OCI-LY7 (cell line): ENCODE results near the gene KCNE3. TPM values are rescaled to one million over a fixed set of nuclear protein-coding genes. Genes with fewer than 3 reads are reported as not detected.

Experiments used
- BruUV-seq: library from RNA; stranded (reverse); fragments of 400-500 nt; replicated peaks from 2 replicates; lab custom pipeline; 2021; lab: Mats Ljungman, UMichigan
- CTCF ChIA-PET: fragments of 300-600 bp; sonication (Branson Sonifier 250); formaldehyde crosslinking; loops from one replicate; lab custom pipeline; 2022; ENCODE audit warnings: antibody characterized with exemption; ENCODE audit not compliant: unreplicated experiment; lab: Charles Lee
- POLR2A ChIA-PET: fragments of 300-600 bp; sonication (Branson Sonifier 250); formaldehyde crosslinking; loops from one replicate; lab custom pipeline; 2022; ENCODE audit warnings: antibody characterized with exemption; lab: Charles Lee
- DNase-seq: peaks from one replicate; pipeline ENCODE4 v3.0.0-alpha.2; 2015; ENCODE audit warnings: low spot score
- H2AFZ ChIP-seq: fragments of 200-600 bp; sonication (generic), shearing (Covaris generic); 2 replicates; pipeline ENCODE4 v1.6.1; 2014; ENCODE audit warnings: mild to moderate bottlenecking, antibody characterized with exemption, low read length, moderate library complexity
- H3K27ac ChIP-seq: fragments of 200-600 bp; sonication (generic); 2 replicates; pipeline ENCODE4 v1.5.1; 2014; ENCODE audit warnings: mixed run types, low read depth, mild to moderate bottlenecking, moderate library complexity, low read length, inconsistent platforms; ENCODE audit not compliant: poor library complexity, severe bottlenecking
- H3K36me3 ChIP-seq: fragments of 200-600 bp; sonication (generic); 2 replicates; pipeline ENCODE4 v1.6.1; 2014; ENCODE audit warnings: mild to moderate bottlenecking, antibody characterized with exemption, low read length, moderate library complexity, mixed read lengths; ENCODE audit not compliant: insufficient read depth
- H3K4me1 ChIP-seq: fragments of 200-600 bp; sonication (generic); 2 replicates; pipeline ENCODE4 v1.5.1; 2014; ENCODE audit warnings: mild to moderate bottlenecking, low read length; ENCODE audit not compliant: insufficient read depth, poor library complexity, severe bottlenecking
- H3K4me2 ChIP-seq: fragments of 200-600 bp; sonication (generic); 2 replicates; pipeline ENCODE4 v1.6.1; 2014; ENCODE audit warnings: mild to moderate bottlenecking, low read length
- H3K4me3 ChIP-seq: fragments of 200-600 bp; sonication (generic); 2 replicates; pipeline ENCODE4 v1.5.1; 2014; ENCODE audit warnings: mild to moderate bottlenecking, low read depth, low read length; ENCODE audit not compliant: poor library complexity, severe bottlenecking
- H3K79me2 ChIP-seq: fragments of 200-600 bp; sonication (generic); 2 replicates; pipeline ENCODE4 v1.6.1; 2016; ENCODE audit warnings: low read depth, mild to moderate bottlenecking, low read length, moderate library complexity, mixed read lengths; ENCODE audit not compliant: insufficient read depth
- H3K9me2 ChIP-seq: fragments of 200-600 bp; sonication (generic); 2 replicates; pipeline ENCODE4 v1.6.1; 2016; ENCODE audit warnings: mild to moderate bottlenecking, low read length, mixed read lengths; ENCODE audit not compliant: insufficient read depth
- H3K9me3 ChIP-seq: fragments of 200-600 bp; sonication (generic); 2 replicates; pipeline ENCODE4 v1.6.1; 2014; ENCODE audit warnings: mild to moderate bottlenecking, mixed run types, low read length, mixed read lengths
- H4K20me1 ChIP-seq: fragments of 200-600 bp; sonication (generic); 2 replicates; pipeline ENCODE4 v1.6.1; 2014; ENCODE audit warnings: mild to moderate bottlenecking, antibody characterized with exemption, low read length, moderate library complexity, mixed read lengths; ENCODE audit not compliant: insufficient read depth
- EZH2phosphoT487 ChIP-seq: fragments of 200-600 bp; sonication (generic); IDR thresholded peaks from 2 replicates; pipeline ENCODE4 v1.6.1; 2018; ENCODE audit warnings: low read depth, borderline replicate concordance, mild to moderate bottlenecking, mixed run types, antibody characterized with exemption, low read length, moderate library complexity, mixed read lengths
- intact Hi-C: fragments of 100-400 bp; cut with micrococcal nuclease; formaldehyde crosslinking; loops from one replicate; pipeline ENCODE4 v1.10.0; 2022; ENCODE audit not compliant: unreplicated experiment
- total RNA-seq, 2 experiments: library from RNA; depleted of rRNA in 1 of 2; stranded (reverse); fragments of >200 nt in 1 of 2; shearing (Covaris generic) in 1 of 2; gene quantifications; 2 replicates each; pipeline ENCODE4 v1.2.3, GENCODE V29; 2014 to 2022
- TF ChIP-seq, protein P1 (sequence below): fragments of 200-600 bp; sonication (generic); conservative IDR thresholded peaks from 2 replicates; pipeline ENCODE4 v1.5.1; 2014; ENCODE audit warnings: mild to moderate bottlenecking, antibody characterized with exemption, low read length, moderate library complexity, mixed read lengths

KCNE3 gene
- total RNA-seq, 2 experiments from 2014 or later, result not detected

DNA sequence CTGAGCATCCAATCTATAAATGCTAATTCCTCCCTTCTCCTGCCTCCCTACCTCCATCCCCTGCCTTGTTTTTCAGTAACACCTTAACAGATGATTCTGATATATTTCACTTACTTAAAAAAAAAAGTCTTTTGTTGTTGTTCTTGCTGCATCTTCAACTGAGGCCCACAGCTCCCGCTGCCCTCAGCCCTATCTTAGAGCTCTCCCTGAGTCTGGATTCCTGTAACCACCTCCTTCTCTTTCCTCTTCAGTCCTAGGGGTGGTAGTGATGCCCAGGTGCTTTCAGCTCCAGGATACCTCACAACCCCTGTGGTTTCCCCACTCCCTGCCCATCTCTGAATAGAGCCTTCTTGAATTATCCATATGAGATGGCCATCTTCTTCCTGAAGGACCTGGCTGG is 3.7 kb upstream of the KCNE3 start:
- no peak for TF ChIP-seq EZH2phosphoT487
- TF ChIP-seq, protein P1, sequence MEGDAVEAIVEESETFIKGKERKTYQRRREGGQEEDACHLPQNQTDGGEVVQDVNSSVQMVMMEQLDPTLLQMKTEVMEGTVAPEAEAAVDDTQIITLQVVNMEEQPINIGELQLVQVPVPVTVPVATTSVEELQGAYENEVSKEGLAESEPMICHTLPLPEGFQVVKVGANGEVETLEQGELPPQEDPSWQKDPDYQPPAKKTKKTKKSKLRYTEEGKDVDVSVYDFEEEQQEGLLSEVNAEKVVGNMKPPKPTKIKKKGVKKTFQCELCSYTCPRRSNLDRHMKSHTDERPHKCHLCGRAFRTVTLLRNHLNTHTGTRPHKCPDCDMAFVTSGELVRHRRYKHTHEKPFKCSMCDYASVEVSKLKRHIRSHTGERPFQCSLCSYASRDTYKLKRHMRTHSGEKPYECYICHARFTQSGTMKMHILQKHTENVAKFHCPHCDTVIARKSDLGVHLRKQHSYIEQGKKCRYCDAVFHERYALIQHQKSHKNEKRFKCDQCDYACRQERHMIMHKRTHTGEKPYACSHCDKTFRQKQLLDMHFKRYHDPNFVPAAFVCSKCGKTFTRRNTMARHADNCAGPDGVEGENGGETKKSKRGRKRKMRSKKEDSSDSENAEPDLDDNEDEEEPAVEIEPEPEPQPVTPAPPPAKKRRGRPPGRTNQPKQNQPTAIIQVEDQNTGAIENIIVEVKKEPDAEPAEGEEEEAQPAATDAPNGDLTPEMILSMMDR, result no peak
- no TSS peak for BruUV-seq
- H4K20me1 ChIP-seq, result no peaks in the 10 kb centered on the region
- CTCF ChIA-PET, result no interaction called here
- no peak for DNase-seq
- no peaks in the 10 kb centered on the region for H3K79me2 ChIP-seq
- H3K9me2 ChIP-seq, result no peaks in the 10 kb centered on the region
- no peaks in the 10 kb centered on the region for H3K9me3 ChIP-seq
- no peak overlapping the region for H3K27ac ChIP-seq
- no peak overlapping the region for H2AFZ ChIP-seq
- H3K4me3 ChIP-seq, result no peak overlapping the region
- H3K4me2 ChIP-seq, result no peak overlapping the region
- POLR2A ChIA-PET, result interaction anchor here (0.9 kb wide), 1 partner anchor 8 kb away, joined by 3 read pairs; no protein-coding TSS in a partner anchor
- H3K4me1 ChIP-seq, result no peaks in the 10 kb centered on the region
- intact Hi-C loops, result no loop called here
- H3K36me3 ChIP-seq, result no peaks in the 10 kb centered on the region

DNA sequence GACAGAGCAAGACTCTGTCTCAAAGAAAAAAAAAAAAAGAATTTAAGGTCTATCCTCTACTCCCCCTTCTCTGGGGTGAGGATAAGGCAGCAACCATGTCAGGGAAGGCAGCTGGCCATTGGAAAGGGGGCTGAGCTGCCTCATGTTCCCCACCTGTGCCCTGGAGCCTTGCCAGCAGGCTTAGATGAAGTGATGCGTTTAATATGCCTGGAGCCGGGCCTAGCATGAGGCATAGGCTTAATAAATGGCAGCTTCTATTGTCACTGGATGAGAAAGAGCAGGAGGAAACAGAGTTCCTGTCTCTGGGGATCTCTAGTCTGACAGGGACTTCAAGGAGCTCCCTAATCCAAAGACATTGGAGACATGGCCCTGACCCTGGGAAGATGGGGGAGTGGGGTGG is 3.2 kb upstream of the KCNE3 start:
- no peaks in the 10 kb centered on the region for H3K36me3 ChIP-seq
- H3K79me2 ChIP-seq, result no peaks in the 10 kb centered on the region
- no peaks in the 10 kb centered on the region for H3K9me2 ChIP-seq
- no peaks in the 10 kb centered on the region for H3K4me1 ChIP-seq
- H4K20me1 ChIP-seq, result no peaks in the 10 kb centered on the region
- intact Hi-C loops, result no loop called here
- H3K9me3 ChIP-seq, result no peaks in the 10 kb centered on the region
- no peak overlapping the region for H3K27ac ChIP-seq
- BruUV-seq, result no TSS peak
- no peak overlapping the region for H2AFZ ChIP-seq
- CTCF ChIA-PET, result no interaction called here
- TF ChIP-seq, protein P1, result no peak
- no peak for TF ChIP-seq EZH2phosphoT487
- H3K4me2 ChIP-seq, result no peak overlapping the region
- H3K4me3 ChIP-seq, result no peak overlapping the region
- POLR2A ChIA-PET, result interaction anchor here (0.9 kb wide), 1 partner anchor 8 kb away, joined by 3 read pairs; no protein-coding TSS in a partner anchor
- no peak for DNase-seq

DNA sequence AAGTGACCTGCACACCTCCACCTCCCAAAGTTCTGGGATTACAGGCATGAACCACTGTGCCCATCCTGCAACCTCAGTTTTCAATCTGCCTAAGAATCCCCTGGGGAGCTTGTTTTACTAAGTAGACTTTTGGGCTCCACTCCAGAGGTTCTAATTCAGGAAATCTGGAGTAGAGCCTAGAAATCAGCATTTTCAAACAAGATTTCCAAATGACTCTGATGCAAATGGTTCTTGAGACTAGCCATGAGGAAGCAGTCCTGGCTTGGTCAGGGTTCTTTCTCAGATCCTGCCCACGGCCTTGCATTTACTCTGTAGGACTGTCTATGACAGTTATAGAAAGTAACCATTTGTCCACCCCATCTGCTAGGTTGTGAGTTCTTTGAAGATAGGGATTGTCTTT is 1.6 kb upstream of the KCNE3 start:
- no peak for DNase-seq
- no peaks in the 10 kb centered on the region for H4K20me1 ChIP-seq
- no peaks in the 10 kb centered on the region for H3K9me3 ChIP-seq
- H3K79me2 ChIP-seq, result no peaks in the 10 kb centered on the region
- H3K4me3 ChIP-seq, result no peak overlapping the region
- CTCF ChIA-PET, result no interaction called here
- POLR2A ChIA-PET, result interaction anchor here (0.7 kb wide), 1 partner anchor 77 kb away, joined by 3 read pairs; no protein-coding TSS in a partner anchor
- no peaks in the 10 kb centered on the region for H3K36me3 ChIP-seq
- no peaks in the 10 kb centered on the region for H3K9me2 ChIP-seq
- BruUV-seq, result no TSS peak
- no peak overlapping the region for H3K27ac ChIP-seq
- no peak for TF ChIP-seq EZH2phosphoT487
- TF ChIP-seq, protein P1, result no peak
- H3K4me2 ChIP-seq, result no peak overlapping the region
- H2AFZ ChIP-seq, result no peak overlapping the region
- H3K4me1 ChIP-seq, result no peaks in the 10 kb centered on the region
- intact Hi-C loops, result no loop called here
